ENCODE measurements around the gene PPEF1. TPM values are rescaled to one million over a fixed set of nuclear protein-coding genes. Genes with fewer than 3 reads are reported as not detected.

Gene PPEF1
- total RNA-seq, 1 donor, result not detected

DNA sequence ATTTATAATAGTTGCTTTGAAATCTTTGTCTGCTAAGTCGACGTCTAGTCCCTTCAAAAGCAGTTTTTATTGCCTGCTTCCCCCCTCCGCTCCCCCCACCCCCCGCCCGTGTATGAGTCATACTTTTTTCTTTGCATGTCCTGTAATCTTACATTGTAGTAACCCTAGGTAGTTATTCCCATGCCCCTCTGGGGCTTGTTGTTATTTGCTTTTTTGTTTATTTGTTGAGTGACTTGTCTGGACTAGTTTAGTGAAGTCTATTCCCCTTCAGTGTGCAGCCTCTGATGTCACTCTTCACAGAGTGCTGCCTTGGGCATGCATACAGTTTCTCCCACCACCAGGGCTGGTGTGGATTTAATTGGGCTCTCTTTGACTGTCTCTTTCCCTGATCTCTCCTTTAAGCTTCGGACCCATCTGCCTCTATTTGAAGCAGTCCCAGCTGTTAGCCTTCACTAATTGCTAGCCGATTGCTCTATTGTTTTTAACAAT, 86.2 kb downstream of the PPEF1 start:
- no peak overlapping the region for H3K4me3 ChIP-seq (ENCODE audit: low read depth, low read length)
- DNase-seq (ENCODE audit: low read depth), result no peak
- TF ChIP-seq, protein P1, sequence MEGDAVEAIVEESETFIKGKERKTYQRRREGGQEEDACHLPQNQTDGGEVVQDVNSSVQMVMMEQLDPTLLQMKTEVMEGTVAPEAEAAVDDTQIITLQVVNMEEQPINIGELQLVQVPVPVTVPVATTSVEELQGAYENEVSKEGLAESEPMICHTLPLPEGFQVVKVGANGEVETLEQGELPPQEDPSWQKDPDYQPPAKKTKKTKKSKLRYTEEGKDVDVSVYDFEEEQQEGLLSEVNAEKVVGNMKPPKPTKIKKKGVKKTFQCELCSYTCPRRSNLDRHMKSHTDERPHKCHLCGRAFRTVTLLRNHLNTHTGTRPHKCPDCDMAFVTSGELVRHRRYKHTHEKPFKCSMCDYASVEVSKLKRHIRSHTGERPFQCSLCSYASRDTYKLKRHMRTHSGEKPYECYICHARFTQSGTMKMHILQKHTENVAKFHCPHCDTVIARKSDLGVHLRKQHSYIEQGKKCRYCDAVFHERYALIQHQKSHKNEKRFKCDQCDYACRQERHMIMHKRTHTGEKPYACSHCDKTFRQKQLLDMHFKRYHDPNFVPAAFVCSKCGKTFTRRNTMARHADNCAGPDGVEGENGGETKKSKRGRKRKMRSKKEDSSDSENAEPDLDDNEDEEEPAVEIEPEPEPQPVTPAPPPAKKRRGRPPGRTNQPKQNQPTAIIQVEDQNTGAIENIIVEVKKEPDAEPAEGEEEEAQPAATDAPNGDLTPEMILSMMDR (IDR thresholded peaks at IDR 0.05; ENCODE audit: insufficient read depth, low read length), result no peak

DNA sequence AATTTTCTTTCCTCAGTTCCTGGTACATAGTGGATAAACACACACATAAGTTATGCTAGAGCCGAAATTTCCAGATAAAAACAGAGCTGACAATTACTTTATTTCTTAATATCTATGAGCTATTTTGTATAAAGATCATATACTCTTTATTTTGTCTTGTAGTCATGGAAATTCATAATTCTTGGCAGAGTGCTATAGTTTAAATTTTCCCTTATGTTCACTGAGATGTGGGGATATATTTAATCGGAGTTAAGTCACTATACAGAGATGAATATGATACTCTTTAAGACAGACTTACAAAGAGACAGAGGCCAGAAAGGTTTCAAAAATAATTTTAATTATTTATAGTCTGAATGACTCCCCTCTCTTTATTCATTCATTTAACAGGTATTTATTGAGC, 89.7 kb downstream of the PPEF1 start:
- DNase-seq (ENCODE audit: low read depth), result no peak
- TF ChIP-seq, protein P1 (IDR thresholded peaks at IDR 0.05; ENCODE audit: insufficient read depth, low read length), result no peak
- no peak overlapping the region for H3K4me3 ChIP-seq (ENCODE audit: low read depth, low read length)

DNA sequence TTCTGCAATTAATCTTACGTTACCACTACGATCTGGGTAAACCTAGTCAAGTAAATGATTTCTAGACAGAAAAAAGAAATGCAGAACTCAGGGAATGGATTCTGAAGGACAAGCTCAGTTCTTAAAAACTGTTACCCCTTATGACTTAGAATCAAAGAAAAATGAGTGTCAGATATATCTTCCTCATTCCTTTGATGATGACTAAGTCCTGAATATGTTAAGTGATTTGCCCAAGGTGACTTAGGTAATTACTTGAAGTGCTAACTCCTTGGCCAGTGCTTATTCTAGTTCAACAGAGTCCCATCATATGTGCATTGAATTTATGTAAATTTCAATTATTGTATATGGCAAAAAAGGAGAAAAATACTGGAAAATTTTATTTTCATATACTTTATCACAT, 92.5 kb downstream of the PPEF1 start:
- TF ChIP-seq, protein P1 (IDR thresholded peaks at IDR 0.05; ENCODE audit: insufficient read depth, low read length), result no peak
- no peak overlapping the region for H3K4me3 ChIP-seq (ENCODE audit: low read depth, low read length)
- no peak for DNase-seq (ENCODE audit: low read depth)

DNA sequence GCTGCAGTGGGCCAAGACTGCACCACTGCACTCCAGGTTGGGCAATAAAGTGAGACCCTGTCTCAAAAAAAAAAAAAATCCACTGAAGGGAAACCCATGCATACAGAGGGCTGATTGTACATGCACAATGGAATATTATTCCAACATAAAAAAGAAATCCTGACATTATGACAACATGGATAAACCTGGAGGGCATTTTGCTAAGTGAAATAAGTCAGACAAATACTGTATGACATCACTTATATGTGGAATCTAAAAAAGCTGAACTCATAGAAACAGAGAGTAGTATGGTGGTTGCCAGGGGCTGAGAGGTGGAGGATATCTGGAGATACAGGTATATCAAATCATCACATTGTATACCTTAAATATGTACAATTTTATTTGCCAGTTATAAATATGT, 102.2 kb downstream of the PPEF1 start:
- TF ChIP-seq, protein P1 (IDR thresholded peaks at IDR 0.05; ENCODE audit: insufficient read depth, low read length), result no peak
- DNase-seq (ENCODE audit: low read depth), result no peak
- H3K4me3 ChIP-seq (ENCODE audit: low read depth, low read length), result no peak overlapping the region

DNA sequence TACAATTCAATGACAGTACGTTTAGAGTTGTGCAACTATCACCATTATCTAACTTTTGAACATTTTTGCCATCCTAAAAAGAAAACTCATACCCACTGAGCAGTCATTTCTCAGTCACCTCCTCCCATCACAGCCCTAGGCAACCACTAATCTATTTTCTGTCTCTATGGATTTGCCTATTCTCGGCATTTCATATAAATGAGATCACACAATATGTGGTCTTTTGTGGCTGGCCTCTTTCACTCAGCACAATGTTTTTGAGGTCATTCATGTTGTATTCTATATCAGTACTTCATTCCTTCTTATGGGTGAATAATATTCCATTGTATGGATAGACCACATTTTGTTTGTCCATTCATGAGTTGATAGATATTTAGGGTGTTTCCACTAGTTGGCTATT, 103.0 kb downstream of the PPEF1 start:
- TF ChIP-seq, protein P1 (IDR thresholded peaks at IDR 0.05; ENCODE audit: insufficient read depth, low read length), result no peak
- DNase-seq (ENCODE audit: low read depth), result no peak
- no peak overlapping the region for H3K4me3 ChIP-seq (ENCODE audit: low read depth, low read length)

DNA sequence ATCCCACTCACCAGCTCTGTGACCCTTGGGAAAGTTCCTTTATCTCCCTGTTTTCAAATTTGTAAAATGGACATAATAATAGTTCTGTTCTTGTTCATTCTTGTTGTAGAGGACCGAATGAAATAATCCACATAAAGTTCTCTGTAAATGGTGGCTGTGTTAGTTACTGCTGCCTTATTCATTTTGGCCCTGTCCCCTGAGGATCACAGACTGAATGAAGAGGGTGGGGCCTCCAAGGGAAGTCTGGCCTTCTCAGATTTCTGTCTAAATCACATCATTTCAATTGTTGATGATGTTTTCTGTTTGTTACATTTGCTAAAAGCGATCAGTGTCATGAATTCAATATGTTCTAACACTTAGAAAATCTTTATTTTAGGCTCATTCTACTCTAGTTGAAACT, 117.9 kb downstream of the PPEF1 start:
- H3K4me3 ChIP-seq (ENCODE audit: low read depth, low read length), result no peak overlapping the region
- DNase-seq (ENCODE audit: low read depth), result no peak
- TF ChIP-seq, protein P1 (IDR thresholded peaks at IDR 0.05; ENCODE audit: insufficient read depth, low read length), result no peak

DNA sequence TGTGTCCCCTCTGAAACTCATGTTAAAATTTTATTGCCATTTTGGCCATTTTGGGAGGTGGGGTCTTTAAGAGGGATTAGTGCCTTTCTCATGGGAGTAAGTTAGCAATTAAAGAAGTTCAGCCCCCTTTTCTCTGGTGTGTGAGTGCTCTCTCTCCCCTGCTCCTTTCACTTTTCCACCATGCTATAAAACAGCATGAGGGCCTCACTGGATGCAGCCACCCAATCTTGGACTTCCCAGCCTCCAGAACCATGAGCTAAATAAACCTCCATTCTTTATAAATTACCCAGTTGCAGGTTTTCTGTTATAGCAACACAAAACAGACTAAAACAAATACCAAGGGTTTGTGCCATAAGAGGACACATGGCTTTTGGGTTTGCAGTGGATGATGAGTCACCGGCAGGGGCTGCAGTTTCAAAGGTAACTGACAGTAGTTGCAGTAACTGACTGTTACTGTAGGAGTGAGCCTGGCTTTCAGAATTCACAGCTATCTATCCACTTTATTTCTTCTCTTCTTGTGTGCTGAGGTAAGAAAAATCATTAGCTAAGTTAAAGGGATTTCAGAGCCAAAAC, 121.5 kb downstream of the PPEF1 start:
- TF ChIP-seq, protein P1 (IDR thresholded peaks at IDR 0.05; ENCODE audit: insufficient read depth, low read length), result no peak
- no peak overlapping the region for H3K4me3 ChIP-seq (ENCODE audit: low read depth, low read length)
- DNase-seq (ENCODE audit: low read depth), result no peak
